ENCODE results near the gene RGL4. TPM values are rescaled to one million over a fixed set of nuclear protein-coding genes. Genes with fewer than 3 reads are reported as not detected.

RGL4 gene
- total RNA-seq, 1 donor from 2014 or later, result not detected

GRCh38 chr22:23683545-23683944 is 7.3 kb upstream of the RGL4 start:
- H3K9me3 Mint-ChIP-seq (ENCODE audit: unreplicated experiment), result peaks cover 2% of the 10 kb centered on the region
- no peaks in the 10 kb centered on the region for H3K27me3 Mint-ChIP-seq (ENCODE audit: unreplicated experiment)
- H3K4me3 Mint-ChIP-seq (ENCODE audit: unreplicated experiment), result no peak overlapping the region
- DNase-seq, result no peak
- H3K4me1 Mint-ChIP-seq (ENCODE audit: low read depth, unreplicated experiment), result no peaks in the 10 kb centered on the region
- peaks cover 4% of the 10 kb centered on the region for H3K36me3 Mint-ChIP-seq (ENCODE audit: unreplicated experiment)
- H3K27ac Mint-ChIP-seq (ENCODE audit: unreplicated experiment), result no peak overlapping the region
- no peak for TF ChIP-seq CTCF (IDR thresholded peaks at IDR 0.05; ENCODE audit: partially characterized antibody, unreplicated experiment)

- peaks cover 2% of the 10 kb centered on the region for H3K9me3 Mint-ChIP-seq (ENCODE audit: unreplicated experiment)
- no peak for TF ChIP-seq CTCF (IDR thresholded peaks at IDR 0.05; ENCODE audit: partially characterized antibody, unreplicated experiment)
- no peak for DNase-seq
- H3K27ac Mint-ChIP-seq (ENCODE audit: unreplicated experiment), result no peak overlapping the region
- no peaks in the 10 kb centered on the region for H3K4me1 Mint-ChIP-seq (ENCODE audit: low read depth, unreplicated experiment)
- H3K36me3 Mint-ChIP-seq (ENCODE audit: unreplicated experiment), result peaks cover 4% of the 10 kb centered on the region
- H3K4me3 Mint-ChIP-seq (ENCODE audit: unreplicated experiment), result no peak overlapping the region
- no peaks in the 10 kb centered on the region for H3K27me3 Mint-ChIP-seq (ENCODE audit: unreplicated experiment)
These were observed 6.8 kb upstream of the RGL4 start for GRCh38 chr22:23684026-23684425.

- peaks cover 2% of the 10 kb centered on the region for H3K9me3 Mint-ChIP-seq (ENCODE audit: unreplicated experiment)
- TF ChIP-seq CTCF (IDR thresholded peaks at IDR 0.05; ENCODE audit: partially characterized antibody, unreplicated experiment), result no peak
- H3K36me3 Mint-ChIP-seq (ENCODE audit: unreplicated experiment), result peaks cover 4% of the 10 kb centered on the region
- H3K4me3 Mint-ChIP-seq (ENCODE audit: unreplicated experiment), result no peak overlapping the region
- no peaks in the 10 kb centered on the region for H3K4me1 Mint-ChIP-seq (ENCODE audit: low read depth, unreplicated experiment)
- H3K27ac Mint-ChIP-seq (ENCODE audit: unreplicated experiment), result no peak overlapping the region
- DNase-seq, result no peak
- no peaks in the 10 kb centered on the region for H3K27me3 Mint-ChIP-seq (ENCODE audit: unreplicated experiment)
These were observed 6.2 kb upstream of the RGL4 start for GRCh38 chr22:23684561-23685031.

GRCh38 chr22:23685205-23685784 is 5.5 kb upstream of the RGL4 start:
- H3K36me3 Mint-ChIP-seq (ENCODE audit: unreplicated experiment), result peaks cover 4% of the 10 kb centered on the region
- no peaks in the 10 kb centered on the region for H3K4me1 Mint-ChIP-seq (ENCODE audit: low read depth, unreplicated experiment)
- H3K27me3 Mint-ChIP-seq (ENCODE audit: unreplicated experiment), result no peaks in the 10 kb centered on the region
- TF ChIP-seq CTCF (IDR thresholded peaks at IDR 0.05; ENCODE audit: partially characterized antibody, unreplicated experiment), result no peak
- no peak overlapping the region for H3K4me3 Mint-ChIP-seq (ENCODE audit: unreplicated experiment)
- H3K9me3 Mint-ChIP-seq (ENCODE audit: unreplicated experiment), result peaks cover 2% of the 10 kb centered on the region
- no peak overlapping the region for H3K27ac Mint-ChIP-seq (ENCODE audit: unreplicated experiment)
- DNase-seq, result no peak

GRCh38 chr22:23686416-23687024 is 4.3 kb upstream of the RGL4 start:
- Mint-ChIP-seq H3K4me1 (ENCODE audit: low read depth, unreplicated experiment) (no peaks in the 10 kb centered on the region), H3K27me3 (ENCODE audit: unreplicated experiment) (no peaks in the 10 kb centered on the region), H3K4me3 (ENCODE audit: unreplicated experiment) (no peak overlapping the region), H3K27ac (ENCODE audit: unreplicated experiment) (no peak overlapping the region), H3K9me3 (ENCODE audit: unreplicated experiment) (peaks cover 2% of the 10 kb centered on the region), H3K36me3 (ENCODE audit: unreplicated experiment) (peaks cover 12% of the 10 kb centered on the region)
- TF ChIP-seq CTCF (IDR thresholded peaks at IDR 0.05; ENCODE audit: partially characterized antibody, unreplicated experiment), result no peak
- no peak for DNase-seq
